Omental fat pad (tissue), 4 donors: Measurements from ENCODE around the gene DCK. TPM values are rescaled to one million over a fixed set of nuclear protein-coding genes. Genes with fewer than 3 reads are reported as not detected.
"Not testable (repeated sequence)": the region's sequence is repeated elsewhere in the genome, so short reads cannot be mapped to it uniquely, and the experiment has no call there.

Experiments
- ATAC-seq: fragments of 150-250 bp; one replicate; pipeline ENCODE4 v1.9.1; 2016; ENCODE audit warnings: mild to moderate bottlenecking, moderate library complexity; ENCODE audit not compliant: low FRiP score
- DNase-seq: peaks from one replicate; pipeline ENCODE4 v3.0.0-alpha.2; 2019; ENCODE audit warnings: low spot score
- total RNA-seq, 4 donors: library from RNA; depleted of rRNA; stranded (reverse); fragments of >200 nt; gene quantifications; one replicate each; pipeline ENCODE4 v1.1.0, GENCODE V29; 2016
- TF ChIP-seq, protein P1 (sequence below), 3 donors: fragments of 450-650 bp; IDR thresholded peaks; one replicate each; pipeline ENCODE4 v1.5.1; 2016 to 2017; ENCODE audit warnings: antibody characterized with exemption in 3 of 3, mild to moderate bottlenecking in 3 of 3, moderate library complexity in 2 of 3

The DCK gene
- total RNA-seq, 4 donors from 2014 or later: 9.8 to 21.9 (median 14.2) TPM

DNA sequence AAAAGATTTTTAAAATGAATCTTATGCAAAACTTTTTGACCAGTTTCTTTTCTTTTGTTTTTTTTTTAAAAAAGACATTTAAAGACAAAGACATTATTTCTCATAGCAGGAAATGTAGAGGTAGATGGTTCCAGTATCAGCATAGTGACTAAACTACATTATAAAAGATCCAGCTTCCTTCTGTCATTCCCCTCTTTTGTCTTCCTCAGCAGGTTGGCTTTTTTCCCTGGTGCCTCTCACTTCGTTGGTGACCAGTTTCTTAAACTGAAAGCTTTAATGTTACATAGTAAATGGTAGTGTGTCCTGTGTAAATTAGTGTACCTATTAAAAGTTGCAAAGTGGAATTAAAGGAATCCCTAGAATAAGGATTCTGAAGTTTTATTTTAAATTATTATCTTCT, 36.1 kb downstream of the DCK start:
- no peak for ATAC-seq
- TF ChIP-seq, protein P1, sequence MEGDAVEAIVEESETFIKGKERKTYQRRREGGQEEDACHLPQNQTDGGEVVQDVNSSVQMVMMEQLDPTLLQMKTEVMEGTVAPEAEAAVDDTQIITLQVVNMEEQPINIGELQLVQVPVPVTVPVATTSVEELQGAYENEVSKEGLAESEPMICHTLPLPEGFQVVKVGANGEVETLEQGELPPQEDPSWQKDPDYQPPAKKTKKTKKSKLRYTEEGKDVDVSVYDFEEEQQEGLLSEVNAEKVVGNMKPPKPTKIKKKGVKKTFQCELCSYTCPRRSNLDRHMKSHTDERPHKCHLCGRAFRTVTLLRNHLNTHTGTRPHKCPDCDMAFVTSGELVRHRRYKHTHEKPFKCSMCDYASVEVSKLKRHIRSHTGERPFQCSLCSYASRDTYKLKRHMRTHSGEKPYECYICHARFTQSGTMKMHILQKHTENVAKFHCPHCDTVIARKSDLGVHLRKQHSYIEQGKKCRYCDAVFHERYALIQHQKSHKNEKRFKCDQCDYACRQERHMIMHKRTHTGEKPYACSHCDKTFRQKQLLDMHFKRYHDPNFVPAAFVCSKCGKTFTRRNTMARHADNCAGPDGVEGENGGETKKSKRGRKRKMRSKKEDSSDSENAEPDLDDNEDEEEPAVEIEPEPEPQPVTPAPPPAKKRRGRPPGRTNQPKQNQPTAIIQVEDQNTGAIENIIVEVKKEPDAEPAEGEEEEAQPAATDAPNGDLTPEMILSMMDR (IDR thresholded peaks at IDR 0.05): no peak
- no peak for DNase-seq

DNA sequence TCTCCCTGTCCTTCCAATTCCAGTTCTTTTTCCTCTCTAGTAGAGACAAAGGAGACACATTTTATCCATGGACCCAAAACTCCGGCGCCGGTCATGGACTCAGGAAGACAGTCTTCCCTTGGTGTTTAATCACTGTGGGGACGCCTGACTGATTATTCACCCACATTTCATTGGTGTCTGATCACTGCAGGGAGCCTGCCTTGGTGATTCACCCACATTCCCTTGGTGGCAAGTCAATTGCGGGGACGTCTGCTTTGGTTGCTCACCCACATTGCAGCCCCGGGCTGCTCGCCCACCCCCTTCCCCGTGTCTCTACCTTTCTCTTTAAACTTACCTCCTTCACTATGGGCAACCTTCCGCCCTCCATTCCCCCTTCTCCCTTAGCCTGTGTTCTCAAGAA, 38.7 kb downstream of the DCK start:
- not testable (repeated sequence) for DNase-seq, ATAC-seq

DNA sequence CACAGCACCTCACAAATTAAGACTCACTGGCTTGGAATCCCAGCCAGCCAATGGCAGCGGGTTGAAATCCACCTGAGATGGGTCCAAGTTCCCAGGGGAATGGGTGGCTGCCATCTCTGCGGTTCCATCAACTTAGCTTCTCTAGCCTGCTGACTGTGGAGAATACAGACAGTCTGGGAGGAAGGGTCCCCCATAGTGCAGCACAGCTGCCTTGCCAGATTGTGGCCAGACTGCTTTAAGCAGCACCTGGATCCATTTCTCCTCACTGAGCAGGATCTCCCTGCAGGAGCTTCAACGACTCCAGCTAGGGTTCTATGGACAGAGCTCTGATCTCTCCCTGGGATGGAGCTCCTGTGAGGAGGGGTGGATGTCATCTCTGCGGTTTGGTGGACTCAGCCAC, 51.8 kb downstream of the DCK start:
- DNase-seq (no peak), ATAC-seq (no peak)
- TF ChIP-seq, protein P1 (IDR thresholded peaks at IDR 0.05): no peak

DNA sequence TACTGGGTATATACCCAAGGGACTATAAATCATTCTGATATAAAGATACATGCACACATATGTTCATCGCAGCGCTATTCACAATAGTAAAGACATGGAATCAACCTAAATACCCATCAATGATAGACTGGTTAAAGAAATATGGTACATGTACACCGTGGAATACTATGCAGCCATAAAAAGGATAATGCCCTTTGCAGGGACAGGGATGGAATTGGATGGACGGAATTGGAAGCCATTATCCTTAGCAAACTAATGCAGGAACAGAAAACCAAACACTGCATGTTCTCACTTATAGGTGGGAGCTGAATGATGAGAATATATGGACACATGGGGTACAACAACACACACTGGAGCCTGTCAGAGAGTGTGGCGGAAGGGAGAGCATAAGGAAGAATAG, 55.9 kb downstream of the DCK start:
- TF ChIP-seq, protein P1 (IDR thresholded peaks at IDR 0.05): no peak
- ATAC-seq (no peak), DNase-seq (no peak)

DNA sequence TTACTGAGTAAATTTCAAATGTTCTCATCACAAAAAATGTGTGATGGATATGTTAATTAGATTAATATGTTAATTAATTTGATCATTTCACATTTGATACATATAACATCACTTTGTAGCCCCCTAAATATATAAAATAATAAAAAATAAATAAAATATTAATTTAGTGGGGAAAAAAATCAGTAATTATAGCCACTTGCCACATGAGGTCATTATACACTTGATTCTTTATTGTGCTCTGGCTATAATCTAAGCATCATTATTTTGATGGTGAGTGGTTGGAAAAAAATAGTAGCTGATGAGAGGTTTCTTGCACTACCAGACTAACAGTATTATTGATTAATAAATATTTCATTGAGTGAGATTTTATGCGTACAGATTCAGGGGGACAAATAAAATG, 57.4 kb downstream of the DCK start:
- TF ChIP-seq, protein P1 (IDR thresholded peaks at IDR 0.05): no peak
- no peak for DNase-seq

DNA sequence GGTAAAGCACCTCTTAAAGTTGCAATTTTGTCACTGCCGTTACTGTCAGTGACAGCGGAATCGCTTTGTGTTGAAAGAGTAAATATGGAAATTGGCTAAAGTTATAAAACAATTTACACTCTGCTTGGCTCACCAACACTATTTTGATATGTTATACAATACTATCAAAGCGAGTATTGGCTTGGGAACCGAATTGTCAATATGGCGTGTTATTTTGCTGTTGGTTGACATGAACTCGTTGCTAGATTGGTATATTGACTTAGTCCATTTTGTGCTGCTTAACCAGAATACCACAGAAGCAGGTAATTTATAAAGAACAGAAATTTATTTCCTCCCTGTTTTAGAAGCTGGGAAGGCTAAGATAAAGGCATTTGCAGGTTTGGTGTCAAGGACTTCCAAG, 58.6 kb downstream of the DCK start:
- no peak for DNase-seq
- TF ChIP-seq, protein P1 (IDR thresholded peaks at IDR 0.05): no peak
- no peak for ATAC-seq

More for the DNA sequence above, 57.4 kb downstream of the DCK start:
- no peak for ATAC-seq

DNA sequence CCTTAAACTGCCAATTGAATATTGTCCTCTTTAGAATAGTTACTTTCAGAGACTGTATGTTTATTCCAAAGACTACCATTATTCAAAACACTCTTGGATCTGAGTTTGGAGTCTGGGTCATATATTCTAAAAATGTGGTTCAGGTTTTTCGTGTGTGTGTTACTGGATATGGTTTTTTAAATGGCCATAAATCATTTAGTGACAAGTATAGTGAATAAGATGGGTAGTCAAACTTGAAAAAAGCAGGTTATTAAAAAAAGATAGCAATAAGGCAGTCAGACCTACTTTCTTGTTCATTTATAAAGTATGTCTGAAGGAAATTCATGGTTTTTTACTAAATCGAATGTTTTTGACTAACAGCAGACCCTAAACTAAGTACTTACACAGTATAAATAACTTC, 59.3 kb downstream of the DCK start:
- TF ChIP-seq, protein P1 (IDR thresholded peaks at IDR 0.05): no peak
- ATAC-seq: no peak
- no peak for DNase-seq

DNA sequence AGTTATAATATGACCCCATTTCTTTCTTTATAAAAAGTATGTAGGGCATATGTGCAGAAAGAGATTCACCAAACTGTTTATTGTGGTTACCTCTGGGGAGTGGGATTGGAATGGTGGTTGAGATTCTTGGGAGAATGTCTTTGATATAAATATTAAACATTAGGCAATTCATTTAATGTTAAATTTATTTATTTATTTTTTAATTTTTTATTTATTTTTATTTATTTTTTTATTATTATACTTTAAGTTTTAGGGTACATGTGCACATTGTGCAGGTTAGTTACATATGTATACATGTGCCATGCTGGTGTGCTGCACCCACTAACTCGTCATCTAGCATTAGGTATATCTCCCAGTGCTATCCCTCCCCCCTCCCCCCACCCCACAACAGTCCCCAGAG, 60.2 kb downstream of the DCK start:
- not testable (repeated sequence) for DNase-seq, ATAC-seq

DNA sequence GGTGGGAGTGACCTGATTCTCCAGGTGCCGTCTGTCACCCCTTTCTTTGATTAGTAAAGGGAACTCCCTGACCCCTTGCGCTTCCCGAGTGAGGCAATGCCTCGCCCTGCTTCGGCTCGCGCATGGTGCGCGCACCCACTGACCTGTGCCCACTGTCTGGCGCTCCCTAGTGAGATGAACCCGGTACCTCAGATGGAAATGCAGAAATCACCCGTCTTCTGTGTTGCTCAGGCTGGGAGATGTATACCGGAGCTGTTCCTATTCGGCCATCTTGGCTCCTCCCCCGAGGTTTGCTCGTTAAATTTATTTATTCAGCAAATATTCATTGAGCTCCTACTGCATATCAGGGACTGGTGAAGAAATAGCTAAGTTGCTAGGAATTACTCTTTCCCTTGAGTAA, 66.1 kb downstream of the DCK start:
- not testable (repeated sequence) for DNase-seq, ATAC-seq
